HG03175 (cell line): Measurements from ENCODE around the gene PHTF2.
A peak's percentile ranks its signal among the peaks of the same experiment; 100 is the strongest.
"Not testable (repeated sequence)": the region's sequence is repeated elsewhere in the genome, so short reads cannot be mapped to it uniquely, and the experiment has no call there.

Experiments used
- ATAC-seq: cut with Tn5 transposase; IDR thresholded peaks from one replicate; pipeline ENCODE4 v1.9.1; 2021; ENCODE audit warnings: mild to moderate bottlenecking, moderate library complexity; ENCODE audit not compliant: unreplicated experiment

The PHTF2 gene

DNA sequence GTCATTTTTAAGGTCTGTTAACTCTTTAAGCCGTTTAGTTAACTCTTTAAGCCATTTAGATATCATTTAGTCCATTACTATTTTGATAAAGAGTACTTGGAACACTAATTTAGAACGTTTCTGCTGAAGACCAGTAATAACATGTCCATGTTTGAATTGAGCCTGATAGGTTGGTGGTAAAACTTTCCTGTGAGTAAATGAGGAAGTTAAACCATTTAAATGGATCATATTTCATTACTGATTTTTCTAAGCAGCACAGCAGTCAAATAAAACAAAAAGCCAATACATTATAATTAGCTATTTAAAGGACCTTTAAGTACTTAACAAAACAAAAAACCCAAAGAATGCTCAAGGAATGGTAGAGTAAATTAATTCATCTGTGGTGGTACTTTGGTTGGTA lies 29.4 kb downstream of the PHTF2 start:
- ATAC-seq, result no peak

DNA sequence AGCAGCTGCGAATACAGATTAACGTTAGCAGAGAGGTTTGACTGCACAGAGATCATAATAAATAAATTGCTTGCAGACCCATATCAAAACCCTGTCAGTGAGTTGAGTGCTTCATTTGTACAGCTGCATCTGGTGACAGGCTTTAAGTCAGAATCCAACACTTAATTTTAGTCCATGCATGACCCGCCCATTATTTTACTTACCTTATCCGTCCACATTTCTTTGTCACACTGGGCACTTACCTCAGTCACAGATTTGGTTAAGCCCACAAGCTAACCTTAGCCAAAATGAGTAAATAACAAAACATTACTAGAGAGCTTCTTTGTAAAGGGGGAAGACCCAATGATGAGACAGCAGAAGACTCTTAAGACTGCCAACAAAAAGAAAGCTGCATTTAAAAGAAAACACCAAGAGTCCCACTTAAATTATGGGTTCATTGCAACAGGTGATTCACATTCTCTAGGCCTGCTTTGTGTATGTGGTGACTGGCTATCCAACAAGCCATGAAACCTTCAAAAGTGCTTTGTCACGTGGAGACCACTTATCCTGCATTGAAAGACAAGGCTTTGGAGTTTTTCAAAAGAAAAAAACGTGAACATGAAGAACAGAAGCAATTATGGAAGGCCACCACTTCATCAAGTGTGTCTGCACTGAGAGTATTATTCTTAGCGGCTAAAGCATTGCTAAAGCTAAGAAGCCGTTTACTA lies 32.2 kb downstream of the PHTF2 start:
- ATAC-seq, result no peak

DNA sequence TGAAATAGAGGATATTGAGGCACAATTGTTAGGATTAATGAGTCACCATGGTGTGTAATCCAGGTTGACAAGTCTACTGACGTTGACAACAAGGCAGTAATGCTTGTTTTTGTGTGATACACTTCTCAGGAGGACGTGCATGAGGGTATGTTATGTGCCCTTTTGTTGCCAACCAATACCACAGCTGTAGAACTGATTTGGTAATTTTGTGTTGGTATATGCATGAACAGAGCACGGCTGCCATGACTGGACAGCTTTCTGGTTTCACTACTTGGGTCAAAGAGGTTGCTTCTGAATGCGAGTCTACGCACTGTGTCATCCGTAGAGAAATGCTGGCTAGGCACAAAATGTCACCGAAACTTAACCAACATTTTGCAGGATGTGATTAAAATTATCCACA lies 32.9 kb downstream of the PHTF2 start:
- no peak for ATAC-seq

DNA sequence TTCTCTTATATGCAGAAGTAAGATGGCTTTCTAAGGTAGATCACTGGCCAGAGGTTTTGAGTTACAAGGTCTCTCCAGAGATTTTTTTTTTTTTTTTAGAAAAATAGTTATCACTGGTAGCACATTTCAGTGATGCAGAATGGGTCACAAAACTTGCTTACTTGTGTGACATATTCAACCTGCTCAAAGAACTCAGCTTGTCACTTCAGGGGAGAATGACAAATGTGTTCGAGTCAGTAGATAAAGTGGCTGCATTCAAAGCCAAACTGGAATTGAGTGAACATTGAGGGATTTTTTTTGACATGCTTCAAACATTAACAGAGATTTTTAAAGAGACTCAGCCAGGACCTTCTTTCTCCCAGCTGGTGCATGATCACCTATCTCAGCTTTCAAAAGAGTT lies 33.4 kb downstream of the PHTF2 start:
- ATAC-seq, result no peak

DNA sequence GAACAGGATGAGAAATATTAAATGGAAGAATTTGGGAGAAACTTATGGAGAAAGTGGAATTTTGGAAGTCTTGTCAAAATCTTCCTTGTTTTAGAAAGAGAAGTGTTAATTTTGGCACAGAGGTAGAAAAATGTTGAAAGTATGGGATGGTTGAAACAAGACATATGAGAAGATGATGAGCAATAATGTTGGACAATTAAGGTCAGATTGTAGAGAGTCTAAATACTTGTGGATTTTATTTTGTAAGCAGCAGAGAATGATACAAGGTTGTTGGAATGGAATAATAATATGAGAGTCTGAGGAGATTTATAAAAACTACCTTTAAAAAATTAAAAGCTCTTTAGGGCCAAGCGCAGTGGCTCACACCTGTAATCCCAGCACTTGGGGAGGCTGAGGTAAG lies 34.6 kb downstream of the PHTF2 start:
- no peak for ATAC-seq

DNA sequence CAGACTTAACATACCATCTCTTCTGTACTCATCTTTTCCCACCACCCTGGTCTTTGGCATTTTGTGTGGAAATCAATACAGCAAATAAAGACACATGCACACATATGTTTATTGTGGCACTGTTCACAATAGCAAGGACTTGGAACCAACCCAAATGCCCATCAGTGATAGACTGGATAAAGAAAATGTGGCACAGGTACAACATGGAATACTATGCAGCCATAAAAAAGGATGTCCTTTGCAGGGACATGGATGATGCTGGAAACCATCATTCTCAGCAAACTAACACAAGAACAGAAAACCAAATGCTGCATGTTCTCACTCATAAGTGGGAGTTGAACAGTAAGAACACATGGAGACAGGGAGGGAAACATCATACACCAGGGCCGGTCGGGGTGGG lies 37.9 kb downstream of the PHTF2 start:
- not testable (repeated sequence) for ATAC-seq

DNA sequence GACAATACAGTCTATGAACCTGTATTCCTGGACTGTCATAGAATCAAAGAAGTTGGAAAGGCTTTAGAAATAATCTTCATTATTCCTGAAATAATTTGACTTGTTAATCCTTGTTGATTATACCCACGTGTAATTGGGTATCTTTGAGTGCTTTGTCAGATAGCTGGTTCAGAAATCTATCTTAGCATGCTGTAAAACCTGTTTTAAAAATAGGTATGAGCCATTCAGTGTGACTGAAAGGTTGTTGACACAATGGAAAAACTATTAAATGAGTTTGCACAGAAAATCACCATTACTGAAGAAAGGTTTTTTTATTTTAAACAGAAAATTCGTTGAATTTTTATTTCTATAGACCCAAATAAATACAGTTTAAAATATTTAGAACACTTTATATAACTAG lies 38.7 kb downstream of the PHTF2 start:
- no peak for ATAC-seq

DNA sequence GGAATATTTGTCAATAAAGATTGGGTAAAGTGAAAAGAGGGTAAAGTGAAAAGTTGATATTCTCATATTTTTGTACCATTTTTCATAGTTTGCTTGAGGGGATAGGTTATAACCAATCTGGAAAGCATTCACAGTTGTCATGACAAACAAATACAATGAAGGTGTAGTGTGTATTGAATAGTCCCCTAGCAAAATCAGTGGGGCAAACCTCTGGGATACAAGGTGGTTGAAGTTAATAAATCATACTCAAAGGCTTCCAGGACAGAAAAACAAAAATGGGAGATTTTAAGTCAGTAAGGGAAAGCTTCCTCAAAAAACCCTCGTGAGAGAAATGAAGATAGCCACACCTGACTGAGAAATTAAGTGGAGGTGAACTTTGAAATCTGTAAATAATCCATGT lies 39.4 kb downstream of the PHTF2 start:
- ATAC-seq, result no peak

DNA sequence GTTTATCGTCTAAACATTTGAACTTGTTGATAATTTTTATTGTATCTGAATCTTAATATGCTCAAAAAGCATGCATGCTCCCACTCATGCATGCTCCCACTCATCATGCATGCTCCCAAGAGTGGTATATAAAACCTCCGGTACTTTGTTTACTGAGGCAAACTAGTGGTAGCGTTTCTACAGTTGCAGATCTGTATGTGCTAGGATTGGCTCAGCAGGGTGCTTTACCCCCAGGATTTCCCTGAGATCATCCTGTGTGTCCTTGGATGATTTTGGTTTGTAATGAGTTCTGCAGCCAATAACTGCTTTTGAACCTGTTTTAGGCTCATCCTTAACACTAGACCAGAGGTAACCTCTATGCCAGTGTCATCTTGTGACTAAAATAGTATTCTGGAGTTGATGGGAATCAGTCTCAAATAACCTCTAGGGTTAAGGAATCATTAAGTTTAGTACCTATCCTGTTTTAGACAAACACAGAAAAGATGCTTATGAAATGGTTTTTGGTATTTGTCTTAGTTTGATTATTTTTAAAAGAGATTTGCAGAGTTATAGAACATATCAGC lies 40.4 kb downstream of the PHTF2 start:
- no peak for ATAC-seq

DNA sequence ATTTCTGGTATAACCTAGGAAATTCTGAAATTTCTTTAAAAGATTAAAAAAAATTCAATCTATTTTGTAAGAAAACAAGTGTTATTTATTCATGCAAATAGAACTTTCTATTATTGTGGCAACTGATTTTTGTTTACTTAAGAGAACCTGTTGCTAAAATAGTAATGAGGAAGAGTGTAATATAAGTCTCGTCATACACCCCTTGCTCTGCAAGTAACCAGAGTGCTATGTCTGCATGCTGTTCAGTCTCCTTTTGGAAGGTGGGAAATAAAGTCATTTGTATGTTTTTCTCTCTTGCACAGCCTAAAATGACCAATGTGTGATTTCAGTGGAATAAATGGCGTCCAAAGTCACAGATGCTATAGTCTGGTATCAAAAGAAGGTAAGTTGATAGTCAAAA lies 41.3 kb downstream of the PHTF2 start:
- ATAC-seq, result no peak

DNA sequence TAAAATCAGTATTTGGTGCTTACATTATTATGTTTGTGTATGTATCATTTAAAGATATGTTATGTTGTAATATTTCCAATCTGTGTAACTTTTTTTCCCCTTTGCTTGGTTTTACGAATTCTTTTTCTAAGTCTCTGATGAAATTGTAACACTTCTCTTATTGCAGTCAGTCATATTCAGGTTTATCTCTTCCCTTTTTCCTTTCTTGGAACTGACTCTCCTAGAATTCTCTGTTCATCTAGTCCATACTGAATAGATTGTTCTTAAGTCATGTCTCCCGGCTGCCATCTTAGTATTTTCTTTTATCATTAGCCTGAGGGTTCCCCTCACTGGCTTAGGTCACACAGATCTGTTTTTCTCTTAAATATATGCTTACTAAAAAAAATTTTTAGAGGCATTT lies 44.6 kb downstream of the PHTF2 start:
- ATAC-seq, result no peak

DNA sequence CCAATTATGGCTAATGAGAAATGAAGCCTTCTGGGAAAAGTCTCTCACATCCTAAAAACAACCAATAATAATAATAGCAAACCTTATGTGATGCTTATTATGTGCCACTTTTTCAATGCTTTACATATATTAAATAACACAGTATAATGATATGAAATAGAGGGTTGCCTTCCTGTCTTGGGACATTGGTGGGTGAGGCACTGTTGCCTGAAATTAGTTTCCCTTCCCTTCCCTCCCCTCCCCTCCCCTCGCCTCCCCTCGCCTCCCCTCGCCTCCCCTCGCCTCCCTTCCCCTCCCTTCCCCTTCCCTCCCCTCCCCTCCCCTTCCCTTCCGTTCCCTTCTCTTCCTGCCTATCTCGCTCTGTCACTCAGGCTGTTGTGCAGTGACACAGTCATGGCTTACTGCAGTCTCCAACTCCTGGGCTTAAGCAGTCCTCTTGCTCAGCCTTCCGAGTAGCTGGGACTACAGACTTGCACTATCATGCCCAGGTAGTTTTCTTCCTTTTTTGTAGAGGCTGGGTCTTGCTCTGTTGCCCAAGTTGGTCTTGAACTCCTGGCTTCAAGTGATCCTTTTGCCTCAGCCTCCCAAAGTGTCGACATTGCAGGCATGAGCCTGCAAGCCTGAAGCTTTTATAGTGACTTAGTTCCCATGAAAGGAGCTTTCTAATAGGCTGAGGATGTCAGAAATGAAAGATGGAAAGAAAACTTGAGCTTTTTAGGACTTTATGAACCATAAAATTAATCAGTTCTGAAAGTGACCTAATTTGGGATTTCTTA lies 47.9 kb downstream of the PHTF2 start:
- ATAC-seq, result no peak

DNA sequence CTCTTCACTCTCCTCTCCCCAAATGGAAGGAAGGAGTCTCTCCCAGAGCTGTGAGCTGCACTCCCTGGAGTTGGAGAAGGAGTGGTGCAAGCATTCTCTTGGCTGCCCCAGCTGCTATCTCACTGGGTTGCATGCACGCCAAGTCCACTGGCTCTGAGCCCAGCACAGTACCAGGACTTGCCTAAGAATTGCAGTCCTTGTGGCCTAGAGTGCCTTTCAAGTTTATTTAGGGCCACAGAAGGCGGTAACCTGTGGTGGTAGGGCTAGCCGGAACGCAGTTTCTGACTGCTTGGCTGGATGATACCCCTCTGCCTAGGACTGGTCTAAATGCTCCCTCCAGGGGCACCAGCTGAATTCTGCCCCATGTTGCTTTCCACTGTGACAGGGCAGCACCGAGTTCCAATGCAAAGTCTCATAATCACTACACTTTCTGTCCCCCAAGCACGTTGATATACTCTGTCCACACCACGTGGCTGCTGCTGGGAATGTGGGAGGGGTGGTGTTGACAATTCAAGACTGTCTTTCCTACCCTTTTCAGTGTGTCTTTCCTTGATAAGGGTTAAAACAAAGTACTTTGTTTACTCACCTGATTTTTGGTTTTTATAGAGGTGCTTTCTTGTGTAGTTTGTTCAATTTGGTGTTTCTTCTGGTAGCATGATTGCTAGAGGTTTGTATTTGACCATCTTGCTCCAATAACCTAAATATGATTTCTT lies 57.0 kb downstream of the PHTF2 start:
- no peak for ATAC-seq

DNA sequence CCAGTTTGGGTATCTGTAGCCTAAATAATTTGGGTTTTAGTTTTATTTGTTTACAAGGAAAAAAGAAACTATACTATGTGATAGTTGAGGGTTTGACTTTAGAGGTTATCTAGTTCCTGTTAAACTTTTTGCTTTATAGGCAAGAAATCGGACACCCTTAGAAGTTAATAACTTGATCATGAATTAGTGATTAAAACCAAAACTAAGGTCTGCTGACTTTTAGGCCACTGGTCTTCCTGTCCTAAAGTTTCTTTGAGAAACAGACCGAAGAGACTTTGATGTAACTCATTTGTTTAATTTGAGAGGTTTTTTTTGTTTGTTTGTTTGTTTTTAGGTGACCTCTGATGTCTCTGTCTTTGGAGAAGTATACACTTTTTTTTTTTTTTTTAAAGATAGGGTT lies 59.7 kb downstream of the PHTF2 start:
- ATAC-seq, result peak; percentile 65

DNA sequence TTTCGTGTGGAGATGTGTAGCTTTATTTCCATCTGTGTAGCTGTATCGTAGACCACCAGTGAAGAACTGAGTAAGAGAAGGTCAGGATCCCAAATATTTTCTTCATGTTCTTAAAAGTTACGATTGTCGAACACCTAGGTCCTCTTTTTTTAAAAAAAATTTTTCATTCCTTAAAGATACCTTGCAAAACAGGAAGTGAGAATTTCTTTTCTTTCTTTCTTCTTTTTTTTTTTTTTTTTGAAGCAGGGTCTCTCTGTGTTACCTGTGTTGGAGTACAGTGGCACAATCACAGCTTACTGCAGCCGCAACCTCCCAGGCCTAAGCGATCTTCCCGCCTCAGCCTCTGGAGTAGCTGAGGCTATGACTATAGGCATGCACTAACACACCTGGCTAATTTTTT lies 60.8 kb downstream of the PHTF2 start:
- ATAC-seq, result no peak

DNA sequence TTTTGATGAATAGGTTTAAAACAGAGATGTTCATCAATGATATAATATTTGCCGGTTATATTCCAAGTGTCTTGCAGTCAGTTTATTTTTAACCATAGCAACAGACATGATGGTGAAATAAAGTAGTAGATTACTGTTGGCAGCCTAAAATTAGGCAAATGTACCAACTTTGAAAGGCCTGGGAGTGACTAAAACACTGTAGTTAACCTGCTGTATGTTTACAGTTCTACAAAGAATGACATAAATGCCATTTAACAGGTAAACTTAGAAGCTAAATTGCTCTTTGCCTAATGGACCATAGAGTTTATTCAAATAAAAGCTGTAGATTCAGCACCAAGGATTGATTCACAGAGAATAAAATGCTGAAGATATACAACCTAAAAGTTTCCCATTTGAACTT lies 64.1 kb downstream of the PHTF2 start:
- no peak for ATAC-seq

DNA sequence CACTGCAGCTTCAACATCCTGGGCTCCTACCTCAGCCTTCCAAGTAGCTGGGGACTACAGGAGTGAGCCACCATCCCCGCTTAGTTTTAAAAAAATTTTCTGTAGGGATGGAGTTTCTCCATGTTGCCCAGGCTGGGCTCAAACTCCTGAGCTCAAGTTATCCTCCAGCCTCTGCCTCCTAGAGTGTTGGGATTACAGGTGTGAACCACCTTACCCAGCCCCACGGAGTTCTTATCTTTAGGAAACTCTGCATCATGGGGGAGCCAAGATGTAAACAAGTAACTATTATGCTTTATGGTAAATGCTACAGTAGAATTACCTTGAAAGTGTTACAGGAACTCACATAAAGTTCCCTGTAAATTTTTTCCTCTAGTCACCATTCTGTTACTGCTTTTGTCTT lies 65.3 kb downstream of the PHTF2 start:
- ATAC-seq, result no peak

DNA sequence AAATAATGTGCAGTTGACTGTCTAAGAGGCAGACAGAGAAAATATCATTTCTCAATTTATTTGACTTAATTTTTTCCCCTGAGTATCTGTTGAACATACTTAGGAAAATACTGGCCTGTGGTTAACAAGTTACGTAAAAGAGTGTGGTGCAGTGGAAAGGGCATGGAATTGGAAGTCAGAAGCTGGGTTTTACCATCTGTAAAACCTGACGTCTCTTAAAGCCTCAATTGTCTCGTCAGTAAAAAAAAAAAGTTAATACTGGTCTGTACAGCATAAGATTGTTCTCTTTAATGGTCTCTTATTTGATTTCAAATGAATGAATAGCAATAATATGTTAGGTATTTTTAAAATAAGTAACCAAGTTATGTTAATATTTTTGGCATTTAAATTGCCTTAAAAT lies 67.8 kb downstream of the PHTF2 start:
- ATAC-seq, result no peak

DNA sequence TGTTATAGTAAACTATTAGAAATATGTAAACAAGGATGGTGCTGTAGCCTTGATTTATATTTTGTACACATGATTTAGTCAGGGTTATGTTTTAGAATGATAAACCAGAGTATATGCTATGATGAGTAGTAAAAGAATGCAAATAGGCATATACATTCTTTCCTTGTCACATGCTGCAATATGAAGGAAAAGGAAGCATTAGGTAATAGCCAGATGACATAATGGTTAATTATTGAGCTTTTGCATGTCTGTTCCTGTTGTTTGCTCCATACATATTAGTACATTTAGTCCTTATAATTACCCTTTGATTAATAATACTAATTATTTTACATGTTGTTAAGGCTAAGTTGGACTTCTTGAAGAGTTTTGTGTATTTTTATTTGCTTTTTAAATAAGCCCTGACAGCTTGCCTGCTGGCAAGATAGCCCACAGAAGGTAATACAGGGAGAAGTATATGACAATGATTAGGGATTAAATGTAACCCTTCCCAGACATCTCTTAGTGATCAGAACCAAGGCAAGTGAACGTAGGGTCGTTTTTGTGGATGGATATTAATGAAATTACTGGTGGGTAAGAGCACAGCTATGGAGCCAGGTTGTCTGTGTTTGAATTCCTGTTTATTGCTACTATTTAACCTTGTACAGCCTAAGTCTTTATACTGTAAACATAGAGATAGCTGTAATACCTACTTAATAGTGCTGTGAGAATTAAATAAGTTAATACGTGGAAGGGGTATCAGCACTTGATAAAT lies 68.4 kb downstream of the PHTF2 start:
- ATAC-seq, result no peak

DNA sequence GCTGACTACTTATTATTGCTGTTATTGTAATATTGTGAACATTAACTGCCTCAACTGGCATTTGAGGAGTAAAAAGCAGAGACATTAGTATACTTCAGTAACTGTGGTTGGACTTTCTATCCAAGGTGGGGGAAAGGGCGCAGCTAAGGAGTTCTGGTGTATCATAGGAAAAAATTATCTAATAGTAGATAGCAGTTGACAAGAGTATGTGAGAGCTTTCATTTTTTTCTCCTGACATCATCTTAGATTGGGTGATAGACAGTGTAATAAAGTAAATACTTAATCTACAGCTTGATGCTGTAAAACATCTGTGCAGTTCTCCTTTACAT lies 68.9 kb downstream of the PHTF2 start:
- no peak for ATAC-seq

DNA sequence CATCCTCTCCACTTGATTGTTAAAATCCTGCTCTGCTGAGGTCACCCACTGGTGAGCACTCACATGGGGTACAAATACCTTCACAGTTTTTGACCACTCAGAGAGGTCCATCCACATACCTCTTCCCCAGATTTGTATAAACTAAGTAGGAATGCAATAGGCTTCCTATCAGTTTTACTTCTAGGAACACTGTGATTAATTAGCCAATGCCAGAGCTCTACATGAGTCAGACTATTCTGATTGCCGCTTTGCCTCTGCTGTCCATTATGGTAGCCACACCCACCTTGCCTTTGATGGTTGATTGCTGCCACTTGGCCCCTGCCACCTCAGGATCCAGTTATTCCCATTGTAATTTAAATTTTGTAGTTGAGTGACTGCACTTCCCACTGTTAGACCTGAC lies 73.7 kb downstream of the PHTF2 start:
- not testable (repeated sequence) for ATAC-seq
